K562 (cell line): ENCODE data around the gene SELENOO. TPM values are rescaled to one million over a fixed set of nuclear protein-coding genes. Genes with fewer than 3 reads are reported as not detected.
A peak's percentile ranks its signal among the peaks of the same experiment; 100 is the strongest.

ENCODE experiments used
- BMI1 ChIP-seq: fragments of 150-350 bp; IDR thresholded peaks from 2 replicates; pipeline ENCODE4 v1.6.1; 2014; ENCODE audit warnings: low read length
- EHMT2 ChIP-seq: fragments of 450-650 bp; IDR thresholded peaks from 2 replicates; pipeline ENCODE4 v1.6.1; 2018; ENCODE audit warnings: antibody characterized with exemption
- ELF1 ChIP-seq: fragments of 200-800 bp; sonication (Bioruptor generic); IDR thresholded peaks from 2 replicates; pipeline ENCODE4 v1.6.1; 2016; ENCODE audit warnings: missing genetic modification characterization, missing compliant biosample characterization
- ETS2 ChIP-seq: IDR thresholded peaks from 2 replicates; pipeline ENCODE4 v1.6.1; 2016; ENCODE audit warnings: borderline replicate concordance, missing genetic modification characterization, mild to moderate bottlenecking, moderate library complexity, missing compliant biosample characterization; ENCODE audit not compliant: poor library complexity, severe bottlenecking
- HDAC3 ChIP-seq: fragments of 450-650 bp; IDR thresholded peaks from 2 replicates; pipeline ENCODE4 v1.6.1; 2018; ENCODE audit warnings: borderline replicate concordance, mild to moderate bottlenecking, moderate library complexity; ENCODE audit not compliant: partially characterized antibody
- HNRNPLL ChIP-seq: fragments of 200-400 bp; formaldehyde crosslinking; IDR thresholded peaks from 2 replicates; pipeline ENCODE4 v1.6.1; 2017; ENCODE audit warnings: low read length, low read depth, mild to moderate bottlenecking; ENCODE audit not compliant: poor library complexity, severe bottlenecking
- JUNB ChIP-seq: fragments of 450-650 bp; formaldehyde crosslinking; conservative IDR thresholded peaks from 2 replicates; pipeline ENCODE4 v1.4.0; 2020; ENCODE audit warnings: mild to moderate bottlenecking
- KDM2B ChIP-seq: fragments of 250-450 bp; sonication (Bioruptor Pico); IDR thresholded peaks from 2 replicates; pipeline ENCODE4 v1.8.0; 2021; ENCODE audit warnings: mild to moderate bottlenecking, moderate library complexity
- MTA3 ChIP-seq: fragments of 450-650 bp; formaldehyde crosslinking; IDR thresholded peaks from 2 replicates; pipeline ENCODE4 v1.6.1; 2017; ENCODE audit warnings: mild to moderate bottlenecking, borderline replicate concordance
- MTF1 ChIP-seq: fragments of 250-450 bp; sonication (Bioruptor Pico); IDR thresholded peaks from 2 replicates; pipeline ENCODE4 v1.9.0; 2021; ENCODE audit warnings: moderate library complexity, mild to moderate bottlenecking, inconsistent platforms, borderline replicate concordance
- MYNN ChIP-seq, 2 experiments: sonication (generic); formaldehyde crosslinking in 1 of 2; IDR thresholded peaks; 2 replicates each; pipeline versions ENCODE4 v1.5.0 to v1.6.1; 2016 to 2020; ENCODE audit warnings: antibody characterized with exemption in 1 of 2, missing genetic modification reagents in 1 of 2
- PHB ChIP-seq: fragments of 250-450 bp; sonication (Bioruptor Pico); IDR thresholded peaks from 2 replicates; pipeline ENCODE4 v1.5.0; 2021
- PML ChIP-seq: IDR thresholded peaks from 2 replicates; pipeline ENCODE4 v1.6.1; 2012; ENCODE audit warnings: low read length, inconsistent platforms
- TAL1 ChIP-seq: fragments of 450-650 bp; IDR thresholded peaks from 2 replicates; pipeline ENCODE4 v1.6.1; 2016; ENCODE audit warnings: mild to moderate bottlenecking
- ZC3H11A ChIP-seq: IDR thresholded peaks from 2 replicates; pipeline ENCODE4 v1.6.1; 2012; ENCODE audit warnings: low read depth, low read length, improper control_type of control experiment
- ZNF175 ChIP-seq: fragments of 200-800 bp; sonication (Bioruptor generic); IDR thresholded peaks from 2 replicates; pipeline ENCODE4 v1.6.1; 2016; ENCODE audit warnings: low read depth, mild to moderate bottlenecking, missing genetic modification characterization, missing compliant biosample characterization
- ZNF347 ChIP-seq: fragments of 450-650 bp; formaldehyde crosslinking; IDR thresholded peaks from 2 replicates; pipeline ENCODE4 v1.4.0; 2020; ENCODE audit warnings: low read depth, mild to moderate bottlenecking, moderate library complexity
- ZNF77 ChIP-seq: fragments of 250-450 bp; sonication (Bioruptor Pico); IDR thresholded peaks from 2 replicates; pipeline ENCODE4 v1.5.0; 2020
- polyA plus RNA-seq, 8 experiments: library from polyadenylated mRNA; depleted of rRNA in 4 of 8; stranded (reverse) in 5 of 8; unstranded in 3 of 8; fragments of >200 nt; fragmentation: Nextera tagmentation in 2 of 8; fragmentation: Illumina TruSeq in 1 of 8; extraction: Ambion mirVana in 2 of 8; extraction: Trizol in 1 of 8; gene quantifications; 2 replicates each; pipeline versions ENCODE4 v1.2.1 to v1.2.3, GENCODE V29; 2011 to 2014; ENCODE audit warnings: inconsistent platforms in 1 of 8, missing spikeins in 1 of 8
- total RNA-seq, 7 experiments: library from RNA; depleted of rRNA in 6 of 7; stranded (reverse); fragments of >200 nt in 6 of 7; fragmentation: Illumina TruSeq in 2 of 7; extraction: Trizol in 2 of 7; gene quantifications; 2 replicates each; pipeline versions ENCODE4 v1.2.1 to v1.2.3, GENCODE V29; 2011 to 2021; ENCODE audit warnings: low replicate concordance in 1 of 7
- TF ChIP-seq, protein P1 (sequence below): fragments of 250-450 bp; sonication (Bioruptor Pico); IDR thresholded peaks from 2 replicates; pipeline ENCODE4 v1.4.0; 2020; ENCODE audit warnings: mild to moderate bottlenecking, moderate library complexity, borderline replicate concordance
- TF ChIP-seq, protein P2 (sequence below): fragments of 250-450 bp; sonication (Bioruptor Pico); IDR thresholded peaks from 2 replicates; pipeline ENCODE4 v1.5.1; 2021; ENCODE audit warnings: mild to moderate bottlenecking
- TF ChIP-seq, protein P3 (sequence below): fragments of 250-450 bp; sonication (Bioruptor Pico); IDR thresholded peaks from 2 replicates; pipeline ENCODE4 v1.5.0; 2021; ENCODE audit warnings: mild to moderate bottlenecking, moderate library complexity

SELENOO gene
- total and polyA plus RNA-seq, 9 of the 15 experiments (the other 6 are each of a cell fraction or from before 2014, with no cell fraction given), result 0.37 to 24.9 (median 8.3) TPM

DNA sequence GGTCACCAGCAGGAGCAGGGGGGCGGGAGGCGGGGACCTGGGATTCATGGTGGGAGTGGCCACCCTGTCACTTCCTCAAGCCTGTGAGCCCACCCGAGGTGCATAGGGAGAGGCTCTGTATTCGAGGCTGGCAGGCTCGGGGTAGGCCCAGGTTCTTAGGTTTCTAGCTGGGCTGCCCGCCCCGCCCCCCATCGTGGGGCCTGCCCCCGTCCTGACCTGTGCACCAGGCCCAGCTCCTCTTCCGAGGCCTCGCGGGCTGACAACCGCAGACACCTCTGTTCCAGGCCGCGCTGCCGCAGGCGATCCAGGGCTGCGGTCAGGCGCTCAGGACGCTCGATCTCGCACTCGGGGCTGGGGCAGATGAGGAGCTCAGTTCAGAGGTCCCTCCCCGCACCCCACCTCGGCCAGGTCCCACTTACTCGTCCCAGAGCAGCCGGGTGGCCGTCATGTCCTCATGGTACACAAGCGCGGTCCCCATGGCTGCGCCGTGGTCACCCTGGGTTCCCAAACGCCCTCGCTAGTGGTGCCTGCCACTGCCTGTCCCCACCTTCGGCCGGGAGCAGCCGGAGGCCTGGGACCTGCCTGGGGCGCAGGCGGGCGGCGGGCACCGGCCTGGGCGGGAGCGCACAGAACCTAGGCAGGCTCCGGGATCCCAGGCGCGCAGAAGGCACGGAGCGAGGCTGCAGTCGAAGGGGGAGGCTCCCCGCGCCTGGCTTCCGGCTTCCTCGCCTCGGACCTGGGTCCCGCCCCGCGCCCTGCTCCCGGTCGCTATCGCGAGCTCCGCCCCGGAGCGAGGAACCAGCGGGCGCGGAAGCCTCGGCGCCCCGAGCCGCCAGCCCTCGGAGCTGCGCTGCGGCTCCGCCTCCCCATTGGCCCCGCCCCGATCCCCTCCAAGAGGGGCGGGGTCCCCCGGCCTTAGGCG is 50.0 kb downstream of the SELENOO start, which contains the start of gene HDAC10 (continued):
- TF ChIP-seq EHMT2 (no peak), HDAC3 (no peak), BMI1 (no peak), MYNN (IDR thresholded peaks at IDR 0.05) (no peak), MYNN (CRISPR knock-in tag; IDR thresholded peaks at IDR 0.05) (no peak), ZC3H11A (no peak), ZNF347 (no peak), ELF1 (tag) (peak; percentile 68), ZNF77 (no peak), MTA3 (peak; percentile 30; the same call in 1 of the 2 replicates), ZNF175 (CRISPR knock-in tag) (no peak), PHB (no peak), HNRNPLL (no peak), PML (0 out of 2 replicates have a peak, but pooled peaks have one; percentile 14), TAL1 (no peak), MTF1 (no peak), KDM2B (CRISPR knock-in tag) (no peak), ETS2 (tag) (no peak), JUNB (CRISPR knock-in tag) (no peak)
- TF ChIP-seq, protein P1, sequence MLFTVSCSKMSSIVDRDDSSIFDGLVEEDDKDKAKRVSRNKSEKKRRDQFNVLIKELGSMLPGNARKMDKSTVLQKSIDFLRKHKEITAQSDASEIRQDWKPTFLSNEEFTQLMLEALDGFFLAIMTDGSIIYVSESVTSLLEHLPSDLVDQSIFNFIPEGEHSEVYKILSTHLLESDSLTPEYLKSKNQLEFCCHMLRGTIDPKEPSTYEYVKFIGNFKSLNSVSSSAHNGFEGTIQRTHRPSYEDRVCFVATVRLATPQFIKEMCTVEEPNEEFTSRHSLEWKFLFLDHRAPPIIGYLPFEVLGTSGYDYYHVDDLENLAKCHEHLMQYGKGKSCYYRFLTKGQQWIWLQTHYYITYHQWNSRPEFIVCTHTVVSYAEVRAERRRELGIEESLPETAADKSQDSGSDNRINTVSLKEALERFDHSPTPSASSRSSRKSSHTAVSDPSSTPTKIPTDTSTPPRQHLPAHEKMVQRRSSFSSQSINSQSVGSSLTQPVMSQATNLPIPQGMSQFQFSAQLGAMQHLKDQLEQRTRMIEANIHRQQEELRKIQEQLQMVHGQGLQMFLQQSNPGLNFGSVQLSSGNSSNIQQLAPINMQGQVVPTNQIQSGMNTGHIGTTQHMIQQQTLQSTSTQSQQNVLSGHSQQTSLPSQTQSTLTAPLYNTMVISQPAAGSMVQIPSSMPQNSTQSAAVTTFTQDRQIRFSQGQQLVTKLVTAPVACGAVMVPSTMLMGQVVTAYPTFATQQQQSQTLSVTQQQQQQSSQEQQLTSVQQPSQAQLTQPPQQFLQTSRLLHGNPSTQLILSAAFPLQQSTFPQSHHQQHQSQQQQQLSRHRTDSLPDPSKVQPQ, result no peak
- TF ChIP-seq, protein P2, sequence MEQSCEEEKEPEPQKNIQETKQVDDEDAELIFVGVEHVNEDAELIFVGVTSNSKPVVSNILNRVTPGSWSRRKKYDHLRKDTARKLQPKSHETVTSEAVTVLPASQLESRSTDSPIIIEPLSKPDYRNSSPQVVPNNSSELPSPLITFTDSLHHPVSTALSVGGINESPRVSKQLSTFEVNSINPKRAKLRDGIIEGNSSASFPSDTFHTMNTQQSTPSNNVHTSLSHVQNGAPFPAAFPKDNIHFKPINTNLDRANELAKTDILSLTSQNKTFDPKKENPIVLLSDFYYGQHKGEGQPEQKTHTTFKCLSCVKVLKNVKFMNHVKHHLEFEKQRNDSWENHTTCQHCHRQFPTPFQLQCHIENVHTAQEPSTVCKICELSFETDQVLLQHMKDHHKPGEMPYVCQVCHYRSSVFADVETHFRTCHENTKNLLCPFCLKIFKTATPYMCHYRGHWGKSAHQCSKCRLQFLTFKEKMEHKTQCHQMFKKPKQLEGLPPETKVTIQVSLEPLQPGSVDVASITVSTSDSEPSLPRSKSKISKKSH, result no peak
- TF ChIP-seq, protein P3, sequence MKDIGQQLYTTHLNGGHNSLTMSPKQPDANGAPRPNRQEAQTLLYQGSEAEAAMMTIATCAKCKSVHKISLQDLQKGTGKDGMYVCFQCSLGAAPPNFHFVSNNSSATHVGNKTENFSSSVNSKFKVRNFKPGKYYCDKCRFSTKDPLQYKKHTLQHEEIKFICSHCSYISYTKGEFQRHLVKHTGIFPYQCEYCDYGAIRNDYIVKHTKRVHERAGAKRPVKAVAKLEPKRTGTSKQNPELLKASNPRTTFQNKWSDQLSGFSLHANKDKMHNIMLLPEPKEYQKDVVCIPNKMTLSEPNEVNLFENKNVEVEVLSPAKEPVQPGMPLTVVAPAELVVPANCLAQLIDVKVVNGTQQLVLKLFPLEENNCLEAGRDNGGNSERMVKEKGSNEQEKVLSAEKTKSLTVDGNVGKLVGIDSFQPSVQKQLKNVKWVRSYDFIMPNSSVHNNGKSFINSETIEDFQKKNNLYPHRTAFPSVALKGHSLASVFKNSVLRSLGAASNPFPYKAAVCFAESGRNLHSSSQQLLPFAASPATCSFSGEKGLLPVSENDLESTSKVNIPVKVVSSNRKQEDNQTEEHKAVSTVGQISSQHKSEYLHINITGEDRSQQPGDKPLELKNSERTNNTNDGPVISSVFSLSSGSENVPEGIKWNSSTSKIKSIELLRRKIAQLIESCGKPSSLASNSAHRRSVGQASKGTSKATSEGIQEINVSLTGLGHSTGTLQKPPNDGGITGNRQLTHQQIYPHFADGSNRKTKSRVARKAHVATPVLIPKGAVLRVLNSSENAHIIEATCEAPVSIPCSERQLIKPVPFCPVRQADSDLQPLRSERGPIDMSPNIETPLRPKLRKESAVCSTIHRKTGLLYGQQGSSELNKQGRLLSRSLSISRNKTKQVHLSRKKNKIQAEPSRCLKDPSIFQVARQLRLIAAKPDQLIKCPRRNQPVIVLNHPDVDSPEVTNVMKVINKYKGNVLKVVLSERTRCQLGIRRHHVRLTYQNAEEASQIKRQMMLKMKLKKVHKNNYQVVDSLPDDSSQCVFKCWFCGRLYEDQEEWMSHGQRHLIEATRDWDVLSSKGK (CRISPR knock-in tag), result no peak
